ENCODE measurements around the gene RPUSD3. TPM values are rescaled to one million over a fixed set of nuclear protein-coding genes. Genes with fewer than 3 reads are reported as not detected.
A peak's percentile ranks its signal among the peaks of the same experiment; 100 is the strongest.

The RPUSD3 gene
- total and polyA plus RNA-seq, 9 of the 15 experiments (the other 6 are each of a cell fraction or from before 2014, with no cell fraction given), result 13.8 to 99.0 (median 59.3) TPM

- no peak for TF ChIP-seq NFIX (CRISPR knock-in tag; IDR thresholded peaks at IDR 0.05; ENCODE audit: low read depth)
- TF ChIP-seq E4F1 (CRISPR knock-in tag; IDR thresholded peaks at IDR 0.05; ENCODE audit: borderline replicate concordance), result no peak
Observed at GRCh38 chr3:9846231-9846630, 2.4 kb upstream of the RPUSD3 start (continued).

- H3K9ac ChIP-seq (ENCODE audit: insufficient read depth in 1 of 2, low read depth in 2 of 2, low read length in 2 of 2), result no peak overlapping the region
- no peak overlapping the region for H2AFZ ChIP-seq (ENCODE audit: low read depth, low read length)
- no peaks in the 10 kb centered on the region for H3K9me3 ChIP-seq (replicated peaks; ENCODE audit: control insufficient read depth, insufficient read depth, low read depth, low read length)
- ChIA-PET POLR2A (interaction anchor here (0.5 to 2.7 kb wide), 11 partner anchors 12 to 441 kb away, joined by 3 to 6 read pairs (median 3); partner anchors contain the start of genes ARPC4, PRRT3 and TADA3), CTCF (ENCODE audit: low intra/inter-chr PET ratio) (no interaction called here)
- peaks cover 15% of the 10 kb centered on the region for H3K79me2 ChIP-seq (ENCODE audit: control insufficient read depth, insufficient read depth, low read length)
- no peaks in the 10 kb centered on the region for H3K9me1 ChIP-seq (ENCODE audit: control insufficient read depth, insufficient read depth, low read length)
- H4K20me1 ChIP-seq (replicated peaks; ENCODE audit: control insufficient read depth, insufficient read depth, low read length), result no peaks in the 10 kb centered on the region
- FAIRE-seq, result no peak
- BruUV-seq (replicated peaks), result no TSS peak
- no peaks in the 10 kb centered on the region for H3K27me3 ChIP-seq (ENCODE audit: control insufficient read depth in 2 of 2, insufficient read depth in 2 of 2, low read length in 2 of 2)
- no peak for DNase-seq (ENCODE audit: extremely low read depth in 1 of 4, low spot score in 3 of 4)
- H3K4me1 ChIP-seq (replicated peaks in 1 of 2; ENCODE audit: control insufficient read depth in 2 of 2, insufficient read depth in 2 of 2, low read length in 2 of 2), result peaks cover 7 to 23% of the 10 kb centered on the region in 2 experiments; a peak in 2 of 5 replicates
- no peak overlapping the region for H3K27ac ChIP-seq (ENCODE audit: extremely low read depth, low read depth, low read length)
- no peak for ATAC-seq
- 80% methylated on average over 8 of the region's 8 CpGs for WGBS (ENCODE audit: insufficient coverage, low coverage, missing lambda C conversion rate)
- H3K4me2 ChIP-seq (ENCODE audit: insufficient read depth, low read length), result no peak overlapping the region
- in situ Hi-C loops (cut with MboI) (loop anchor here (25.0 kb wide), 1 partner anchor 896 kb away; no protein-coding TSS in a partner anchor), intact Hi-C loops (cut with micrococcal nuclease) (loop anchor here (5.0 to 10.0 kb wide), 2 partner anchors 124 to 184 kb away; partner anchors contain the start of gene FANCD2)
- H3K36me3 ChIP-seq (ENCODE audit: control insufficient read depth, insufficient read depth, low read length), result peaks cover 52% of the 10 kb centered on the region
- no peak overlapping the region for H3K4me3 ChIP-seq
- no peak for TF ChIP-seq CREBBP (IDR thresholded peaks at IDR 0.05; ENCODE audit: low read depth, low read length)
- no peak for TF ChIP-seq ZSCAN29 (IDR thresholded peaks at IDR 0.05)
- no peak for TF ChIP-seq NFRKB (IDR thresholded peaks at IDR 0.05; ENCODE audit: low read depth)
- TF ChIP-seq SMAD2 (IDR thresholded peaks at IDR 0.05; ENCODE audit: low read depth, low read length), result no peak
- TF ChIP-seq CBFA2T2 (conservative IDR thresholded peaks at IDR 0.05), result no peak
- no peak for TF ChIP-seq SNIP1 (IDR thresholded peaks at IDR 0.05; ENCODE audit: low read depth)
- no peak for TF ChIP-seq ZC3H8 (IDR thresholded peaks at IDR 0.05)
- TF ChIP-seq ZNF75A (CRISPR knock-in tag; IDR thresholded peaks at IDR 0.05), result no peak
- peak; percentile 58; the same call in 1 of the 2 replicates for TF ChIP-seq CREB3L1 (IDR thresholded peaks at IDR 0.05; ENCODE audit: borderline replicate concordance, low read depth)
- peak in 1 of 2 experiments; percentile 94; a peak in 2 of 4 replicates for TF ChIP-seq MLLT1 (IDR thresholded peaks at IDR 0.05)
- TF ChIP-seq SNRNP70 (optimal IDR thresholded peaks at IDR 0.05; ENCODE audit: low read depth, low read length), result no peak
- TF ChIP-seq ZNF217 (CRISPR knock-in tag; IDR thresholded peaks at IDR 0.05), result no peak
- no peak for TF ChIP-seq ETS1 (conservative IDR thresholded peaks at IDR 0.05; ENCODE audit: control insufficient read depth, low read depth, low read length)
Observed at GRCh38 chr3:9841015-9841414, 2.8 kb downstream of the RPUSD3 start.

Measured in K562 (cell line).